ENCODE results near the gene MYO1B. TPM values are rescaled to one million over a fixed set of nuclear protein-coding genes. Genes with fewer than 3 reads are reported as not detected.

MYO1B gene
- total and polyA plus RNA-seq, 2 of the 4 experiments (the other 2 are of a cell fraction), result 57.2 to 116 TPM

GRCh38 chr2:191218292-191218898, 26.8 kb upstream of the MYO1B start (continued):
- TF ChIP-seq SMC3 (IDR thresholded peaks at IDR 0.05; ENCODE audit: low read depth, low read length) (peak; percentile 87), NFE2L2 (IDR thresholded peaks at IDR 0.05; ENCODE audit: low read depth, low read length) (peak; percentile 17; the same call in 1 of the 2 replicates)

- Histone ChIP-seq H3K27me3 (ENCODE audit: control insufficient read depth, insufficient read depth, low read length) (no peaks in the 10 kb centered on the region), H3K4me1 (ENCODE audit: control insufficient read depth, insufficient read depth, low read length) (peaks cover 6% of the 10 kb centered on the region; the same call in 1 of the 2 replicates), H3K4me2 (ENCODE audit: low read depth, low read length) (no peak overlapping the region), H2BK15ac (ENCODE audit: low read depth, low read length) (peak overlapping the region; percentile 95; the same call in 1 of the 3 replicates), H3K36me3 (ENCODE audit: control insufficient read depth, insufficient read depth, low read length) (no peaks in the 10 kb centered on the region), H2AK9ac (replicated peaks; ENCODE audit: low read depth, low read length, poor library complexity) (no peak overlapping the region), H3K18ac (ENCODE audit: low read depth, low read length) (no peak overlapping the region), H2AK5ac (ENCODE audit: low read depth, low read length) (no peak overlapping the region), H2BK20ac (ENCODE audit: low read depth, low read length) (peak overlapping the region; percentile 85), H3K79me1 (ENCODE audit: low read depth in 1 of 2, low read length in 2 of 2) (peaks cover 0 to 4% of the 10 kb centered on the region in 2 experiments; a peak in 2 of 4 replicates), H3K27ac (ENCODE audit: insufficient read depth, low read length) (no peak overlapping the region), H2AFZ (replicated peaks; ENCODE audit: low read length, poor library complexity) (no peak overlapping the region), H2BK5ac (ENCODE audit: low read depth, low read length, poor library complexity, severe bottlenecking) (no peak overlapping the region), H4K5ac (ENCODE audit: low read depth, low read length) (no peak overlapping the region), H3K4me3 (ENCODE audit: insufficient read depth, low read depth, low read length) (no peak overlapping the region), H4K20me1 (ENCODE audit: insufficient read depth, low read length) (no peaks in the 10 kb centered on the region), H3K23ac (ENCODE audit: low read depth, low read length) (no peak overlapping the region), H3K4ac (ENCODE audit: low read depth, low read length) (no peak overlapping the region), H4K91ac (ENCODE audit: insufficient read depth, low read depth, low read length) (no peak overlapping the region), H3K14ac (replicated peaks; ENCODE audit: low read depth, low read length) (no peak overlapping the region), H2BK120ac (ENCODE audit: low read depth, low read length) (peak overlapping the region; percentile 44), H3K9me3 (ENCODE audit: control insufficient read depth, insufficient read depth, low read length) (no peaks in the 10 kb centered on the region), H3K9ac (ENCODE audit: low read depth, low read length) (no peak overlapping the region), H4K8ac (ENCODE audit: low read depth in 2 of 2, low read length in 2 of 2) (no peak overlapping the region; a peak in 1 of 4 replicates), H3K56ac (ENCODE audit: extremely low read depth, insufficient read depth, low read length) (no peak overlapping the region), H3K9me1 (ENCODE audit: insufficient read depth, low read length) (peaks cover 7% of the 10 kb centered on the region; the same call in 1 of the 2 replicates)
- no TSS peak for BruUV-seq (replicated peaks)
- in situ Hi-C loops (cut with MboI; ENCODE audit: low sequenced_read_pairs), result no loop called here
- ATAC-seq (ENCODE audit: low read depth) (no peak), DNase-seq (no peak)
- intact Hi-C loops (cut with micrococcal nuclease), result no loop called here
- no CpG with 5 or more reads among the region's 2 CpGs for WGBS, 2 experiments (ENCODE audit: extremely low coverage in 2 of 2, insufficient read length in 1 of 2)
- ChIA-PET CTCF (interaction anchor here (1.0 kb wide), 1 partner anchor 281 kb away, joined by 3 read pairs; no protein-coding TSS in a partner anchor), POLR2A (ENCODE audit: unreplicated experiment) (no interaction called here)
- dilution Hi-C loops (cut with HindIII; ENCODE audit: low sequenced_read_pairs, unreplicated experiment), result no loop called here
- TF ChIP-seq MAZ (IDR thresholded peaks at IDR 0.05; ENCODE audit: borderline replicate concordance, low read depth, low read length) (no peak), FOS (IDR thresholded peaks at IDR 0.05; ENCODE audit: low read depth, low read length) (no peak)
Measured at GRCh38 chr2:191220671-191221070, 24.5 kb upstream of the MYO1B start.

Data from IMR-90 (cell line).